K562 (cell line): ENCODE data around the gene SAFB. TPM values are rescaled to one million over a fixed set of nuclear protein-coding genes. Genes with fewer than 3 reads are reported as not detected.
A peak's percentile ranks its signal among the peaks of the same experiment; 100 is the strongest.

Experiments
- C11orf30 ChIP-seq: fragments of 450-650 bp; IDR thresholded peaks from 2 replicates; pipeline ENCODE4 v1.6.1; 2016; ENCODE audit warnings: low read depth, mild to moderate bottlenecking
- EP400 ChIP-seq: fragments of 450-650 bp; IDR thresholded peaks from 2 replicates; pipeline ENCODE4 v1.6.1; 2017; ENCODE audit warnings: antibody characterized with exemption, mild to moderate bottlenecking, moderate library complexity
- ETV1 ChIP-seq: fragments of 450-650 bp; conservative IDR thresholded peaks from 2 replicates; pipeline ENCODE4 v1.6.1; 2016; ENCODE audit warnings: missing genetic modification characterization, control low read depth, low read depth, missing compliant biosample characterization
- MTA1 ChIP-seq: fragments of 450-650 bp; IDR thresholded peaks from 2 replicates; pipeline ENCODE4 v1.6.1; 2017; ENCODE audit warnings: borderline replicate concordance
- PCBP1 ChIP-seq: fragments of 200-400 bp; formaldehyde crosslinking; IDR thresholded peaks from 2 replicates; pipeline ENCODE4 v1.6.1; 2018; ENCODE audit warnings: mild to moderate bottlenecking, low read depth, low read length; ENCODE audit not compliant: poor library complexity, severe bottlenecking
- RFX7 ChIP-seq: fragments of 250-450 bp; sonication (Bioruptor Pico); IDR thresholded peaks from 2 replicates; pipeline ENCODE4 v1.5.1; 2021; ENCODE audit warnings: mild to moderate bottlenecking
- RNF2 ChIP-seq: sonication (generic); IDR thresholded peaks from 2 replicates; pipeline ENCODE4 v1.6.1; 2016
- SAFB2 ChIP-seq: fragments of 200-400 bp; formaldehyde crosslinking; IDR thresholded peaks from 2 replicates; pipeline ENCODE4 v1.6.1; 2018; ENCODE audit warnings: borderline replicate concordance, low read length, low read depth, moderate library complexity; ENCODE audit not compliant: severe bottlenecking
- TAF15 ChIP-seq: fragments of 200-400 bp; formaldehyde crosslinking; IDR thresholded peaks from 2 replicates; pipeline ENCODE4 v1.6.1; 2017; ENCODE audit warnings: mild to moderate bottlenecking, low read depth, low read length, moderate library complexity
- TCF3 ChIP-seq: sonication (generic); formaldehyde crosslinking; IDR thresholded peaks from 2 replicates; pipeline ENCODE4 v1.4.0; 2020; ENCODE audit warnings: mild to moderate bottlenecking, missing genetic modification reagents
- ZNF830 ChIP-seq: fragments of 250-450 bp; sonication (Bioruptor Pico); IDR thresholded peaks from 2 replicates; pipeline ENCODE4 v1.5.0; 2021; ENCODE audit warnings: mild to moderate bottlenecking
- polyA plus RNA-seq, 8 experiments: library from polyadenylated mRNA; depleted of rRNA in 4 of 8; stranded (reverse) in 5 of 8; unstranded in 3 of 8; fragments of >200 nt; fragmentation: Nextera tagmentation in 2 of 8; fragmentation: Illumina TruSeq in 1 of 8; extraction: Ambion mirVana in 2 of 8; extraction: Trizol in 1 of 8; gene quantifications; 2 replicates each; pipeline versions ENCODE4 v1.2.1 to v1.2.3, GENCODE V29; 2011 to 2014; ENCODE audit warnings: inconsistent platforms in 1 of 8, missing spikeins in 1 of 8
- total RNA-seq, 7 experiments: library from RNA; depleted of rRNA in 6 of 7; stranded (reverse); fragments of >200 nt in 6 of 7; fragmentation: Illumina TruSeq in 2 of 7; extraction: Trizol in 2 of 7; gene quantifications; 2 replicates each; pipeline versions ENCODE4 v1.2.1 to v1.2.3, GENCODE V29; 2011 to 2021; ENCODE audit warnings: low replicate concordance in 1 of 7
- TF ChIP-seq, protein P1 (sequence below): sonication (generic); formaldehyde crosslinking; IDR thresholded peaks from 2 replicates; pipeline ENCODE4 v1.8.0; 2022; ENCODE audit warnings: mild to moderate bottlenecking, low read depth, missing genetic modification reagents
- TF ChIP-seq, protein P2 (sequence below): IDR thresholded peaks from 3 replicates; pipeline ENCODE4 v1.6.1; 2011; ENCODE audit warnings: borderline replicate concordance, mild to moderate bottlenecking; ENCODE audit not compliant: insufficient read length, insufficient read depth
- TF ChIP-seq, protein P3 (sequence below): fragments of 250-450 bp; sonication (Bioruptor Pico); IDR thresholded peaks from 2 replicates; pipeline ENCODE4 v1.4.0; 2020
- TF ChIP-seq, protein P4 (sequence below), 2 experiments: fragments of 200-800 bp in 1 of 2; sonication (Bioruptor generic) in 1 of 2; sonication (generic) in 1 of 2; formaldehyde crosslinking in 1 of 2; IDR thresholded peaks in 1 of 2; conservative IDR thresholded peaks in 1 of 2; 2 replicates each; pipeline versions ENCODE4 v1.5.0 to v1.6.1; 2016 to 2020; ENCODE audit warnings: missing compliant biosample characterization in 1 of 2, missing genetic modification characterization in 1 of 2, missing genetic modification reagents in 1 of 2
- TF ChIP-seq, protein P5 (sequence below): fragments of 450-650 bp; IDR thresholded peaks from 2 replicates; pipeline ENCODE4 v1.6.1; 2017; ENCODE audit warnings: mild to moderate bottlenecking, moderate library complexity

The SAFB gene
- total and polyA plus RNA-seq, 9 of the 15 experiments (the other 6 are each of a cell fraction or from before 2014, with no cell fraction given), result 1.1 to 151 (median 83.1) TPM

DNA sequence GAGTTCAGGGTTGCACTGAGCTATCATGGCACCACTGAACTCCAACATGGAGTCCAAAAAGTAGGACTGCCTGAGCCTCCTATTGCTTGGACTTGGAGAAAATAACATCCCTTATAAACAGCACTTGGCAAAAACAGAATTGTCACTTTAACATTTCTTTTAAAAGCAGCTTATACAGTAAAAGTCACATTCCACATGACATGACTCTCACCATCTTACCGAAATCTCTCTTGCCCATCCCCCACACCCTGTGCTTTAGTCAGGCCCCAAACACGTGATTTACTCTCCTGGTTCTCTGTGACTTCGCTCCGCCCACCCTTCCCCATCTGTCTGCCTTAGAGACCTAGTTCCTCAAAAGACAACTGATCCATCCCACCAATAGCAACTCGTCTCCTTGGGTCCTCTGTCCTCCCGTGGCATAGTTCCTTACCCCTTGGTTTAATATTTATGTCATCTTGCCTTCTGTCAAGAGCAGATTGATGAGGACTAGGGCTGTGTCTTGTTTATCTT lies 4.6 kb downstream of the SAFB start (continued):
- TF ChIP-seq, protein P1, sequence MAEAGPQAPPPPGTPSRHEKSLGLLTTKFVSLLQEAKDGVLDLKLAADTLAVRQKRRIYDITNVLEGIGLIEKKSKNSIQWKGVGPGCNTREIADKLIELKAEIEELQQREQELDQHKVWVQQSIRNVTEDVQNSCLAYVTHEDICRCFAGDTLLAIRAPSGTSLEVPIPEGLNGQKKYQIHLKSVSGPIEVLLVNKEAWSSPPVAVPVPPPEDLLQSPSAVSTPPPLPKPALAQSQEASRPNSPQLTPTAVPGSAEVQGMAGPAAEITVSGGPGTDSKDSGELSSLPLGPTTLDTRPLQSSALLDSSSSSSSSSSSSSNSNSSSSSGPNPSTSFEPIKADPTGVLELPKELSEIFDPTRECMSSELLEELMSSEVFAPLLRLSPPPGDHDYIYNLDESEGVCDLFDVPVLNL (CRISPR knock-in tag), result no peak
- TF ChIP-seq PCBP1, result no peak
- TF ChIP-seq ZNF830 (CRISPR knock-in tag), result peak; percentile 86; the same call in 1 of the 2 replicates
- TF ChIP-seq ETV1 (tag), result no peak; the same call in 1 of the 2 replicates
- peak; percentile 54 for TF ChIP-seq EP400
- no peak for TF ChIP-seq TCF3 (CRISPR knock-in tag)
- TF ChIP-seq, protein P2, sequence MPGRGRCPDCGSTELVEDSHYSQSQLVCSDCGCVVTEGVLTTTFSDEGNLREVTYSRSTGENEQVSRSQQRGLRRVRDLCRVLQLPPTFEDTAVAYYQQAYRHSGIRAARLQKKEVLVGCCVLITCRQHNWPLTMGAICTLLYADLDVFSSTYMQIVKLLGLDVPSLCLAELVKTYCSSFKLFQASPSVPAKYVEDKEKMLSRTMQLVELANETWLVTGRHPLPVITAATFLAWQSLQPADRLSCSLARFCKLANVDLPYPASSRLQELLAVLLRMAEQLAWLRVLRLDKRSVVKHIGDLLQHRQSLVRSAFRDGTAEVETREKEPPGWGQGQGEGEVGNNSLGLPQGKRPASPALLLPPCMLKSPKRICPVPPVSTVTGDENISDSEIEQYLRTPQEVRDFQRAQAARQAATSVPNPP, result no peak
- TF ChIP-seq, protein P3, sequence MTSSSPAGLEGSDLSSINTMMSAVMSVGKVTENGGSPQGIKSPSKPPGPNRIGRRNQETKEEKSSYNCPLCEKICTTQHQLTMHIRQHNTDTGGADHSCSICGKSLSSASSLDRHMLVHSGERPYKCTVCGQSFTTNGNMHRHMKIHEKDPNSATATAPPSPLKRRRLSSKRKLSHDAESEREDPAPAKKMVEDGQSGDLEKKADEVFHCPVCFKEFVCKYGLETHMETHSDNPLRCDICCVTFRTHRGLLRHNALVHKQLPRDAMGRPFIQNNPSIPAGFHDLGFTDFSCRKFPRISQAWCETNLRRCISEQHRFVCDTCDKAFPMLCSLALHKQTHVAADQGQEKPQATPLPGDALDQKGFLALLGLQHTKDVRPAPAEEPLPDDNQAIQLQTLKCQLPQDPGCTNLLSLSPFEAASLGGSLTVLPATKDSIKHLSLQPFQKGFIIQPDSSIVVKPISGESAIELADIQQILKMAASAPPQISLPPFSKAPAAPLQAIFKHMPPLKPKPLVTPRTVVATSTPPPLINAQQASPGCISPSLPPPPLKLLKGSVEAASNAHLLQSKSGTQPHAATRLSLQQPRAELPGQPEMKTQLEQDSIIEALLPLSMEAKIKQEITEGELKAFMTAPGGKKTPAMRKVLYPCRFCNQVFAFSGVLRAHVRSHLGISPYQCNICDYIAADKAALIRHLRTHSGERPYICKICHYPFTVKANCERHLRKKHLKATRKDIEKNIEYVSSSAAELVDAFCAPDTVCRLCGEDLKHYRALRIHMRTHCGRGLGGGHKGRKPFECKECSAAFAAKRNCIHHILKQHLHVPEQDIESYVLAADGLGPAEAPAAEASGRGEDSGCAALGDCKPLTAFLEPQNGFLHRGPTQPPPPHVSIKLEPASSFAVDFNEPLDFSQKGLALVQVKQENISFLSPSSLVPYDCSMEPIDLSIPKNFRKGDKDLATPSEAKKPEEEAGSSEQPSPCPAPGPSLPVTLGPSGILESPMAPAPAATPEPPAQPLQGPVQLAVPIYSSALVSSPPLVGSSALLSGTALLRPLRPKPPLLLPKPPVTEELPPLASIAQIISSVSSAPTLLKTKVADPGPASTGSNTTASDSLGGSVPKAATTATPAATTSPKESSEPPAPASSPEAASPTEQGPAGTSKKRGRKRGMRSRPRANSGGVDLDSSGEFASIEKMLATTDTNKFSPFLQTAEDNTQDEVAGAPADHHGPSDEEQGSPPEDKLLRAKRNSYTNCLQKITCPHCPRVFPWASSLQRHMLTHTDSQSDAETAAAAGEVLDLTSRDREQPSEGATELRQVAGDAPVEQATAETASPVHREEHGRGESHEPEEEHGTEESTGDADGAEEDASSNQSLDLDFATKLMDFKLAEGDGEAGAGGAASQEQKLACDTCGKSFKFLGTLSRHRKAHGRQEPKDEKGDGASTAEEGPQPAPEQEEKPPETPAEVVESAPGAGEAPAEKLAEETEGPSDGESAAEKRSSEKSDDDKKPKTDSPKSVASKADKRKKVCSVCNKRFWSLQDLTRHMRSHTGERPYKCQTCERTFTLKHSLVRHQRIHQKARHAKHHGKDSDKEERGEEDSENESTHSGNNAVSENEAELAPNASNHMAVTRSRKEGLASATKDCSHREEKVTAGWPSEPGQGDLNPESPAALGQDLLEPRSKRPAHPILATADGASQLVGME, result peak; percentile 98
- no peak for TF ChIP-seq SAFB2
- 0 out of 2 replicates have a peak, but pooled peaks have one; percentile 42 for TF ChIP-seq RFX7
- TF ChIP-seq MTA1, result no peak
- no peak for TF ChIP-seq C11orf30
- TF ChIP-seq, protein P4, sequence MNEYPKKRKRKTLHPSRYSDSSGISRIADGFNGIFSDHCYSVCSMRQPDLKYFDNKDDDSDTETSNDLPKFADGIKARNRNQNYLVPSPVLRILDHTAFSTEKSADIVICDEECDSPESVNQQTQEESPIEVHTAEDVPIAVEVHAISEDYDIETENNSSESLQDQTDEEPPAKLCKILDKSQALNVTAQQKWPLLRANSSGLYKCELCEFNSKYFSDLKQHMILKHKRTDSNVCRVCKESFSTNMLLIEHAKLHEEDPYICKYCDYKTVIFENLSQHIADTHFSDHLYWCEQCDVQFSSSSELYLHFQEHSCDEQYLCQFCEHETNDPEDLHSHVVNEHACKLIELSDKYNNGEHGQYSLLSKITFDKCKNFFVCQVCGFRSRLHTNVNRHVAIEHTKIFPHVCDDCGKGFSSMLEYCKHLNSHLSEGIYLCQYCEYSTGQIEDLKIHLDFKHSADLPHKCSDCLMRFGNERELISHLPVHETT (CRISPR knock-in tag; conservative IDR thresholded peaks at IDR 0.05 in 1 of 2, IDR thresholded peaks at IDR 0.05 in 1 of 2), result peak in 1 of 2 experiments; percentile 98; a peak in 2 of 4 replicates
- no peak for TF ChIP-seq TAF15
- TF ChIP-seq, protein P5, sequence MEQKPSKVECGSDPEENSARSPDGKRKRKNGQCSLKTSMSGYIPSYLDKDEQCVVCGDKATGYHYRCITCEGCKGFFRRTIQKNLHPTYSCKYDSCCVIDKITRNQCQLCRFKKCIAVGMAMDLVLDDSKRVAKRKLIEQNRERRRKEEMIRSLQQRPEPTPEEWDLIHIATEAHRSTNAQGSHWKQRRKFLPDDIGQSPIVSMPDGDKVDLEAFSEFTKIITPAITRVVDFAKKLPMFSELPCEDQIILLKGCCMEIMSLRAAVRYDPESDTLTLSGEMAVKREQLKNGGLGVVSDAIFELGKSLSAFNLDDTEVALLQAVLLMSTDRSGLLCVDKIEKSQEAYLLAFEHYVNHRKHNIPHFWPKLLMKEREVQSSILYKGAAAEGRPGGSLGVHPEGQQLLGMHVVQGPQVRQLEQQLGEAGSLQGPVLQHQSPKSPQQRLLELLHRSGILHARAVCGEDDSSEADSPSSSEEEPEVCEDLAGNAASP, result no peak
- TF ChIP-seq RNF2, result peak; percentile 65
